ENCODE data around the gene HERC2.

DNA sequence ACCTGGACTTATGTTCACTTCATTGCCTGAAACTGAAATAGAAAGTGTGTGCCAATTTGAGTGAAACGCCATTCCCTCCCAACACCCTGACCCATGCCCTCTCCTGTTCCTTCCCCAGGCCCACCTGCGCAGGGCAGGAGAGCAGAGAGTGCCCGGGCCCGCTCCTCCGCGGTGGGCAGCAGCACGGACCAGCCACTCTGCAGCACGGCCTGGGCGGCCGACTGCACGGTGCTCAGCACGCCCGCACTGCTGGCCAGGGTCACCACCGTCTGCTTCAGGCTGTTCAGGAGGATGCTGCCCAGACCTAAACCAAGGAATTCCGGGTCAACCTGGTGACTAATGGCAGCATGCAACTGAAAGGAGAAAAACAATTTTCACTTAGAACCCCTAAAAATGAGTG lies 66.0 kb downstream of the HERC2 start:
- TF ChIP-seq, protein P1, sequence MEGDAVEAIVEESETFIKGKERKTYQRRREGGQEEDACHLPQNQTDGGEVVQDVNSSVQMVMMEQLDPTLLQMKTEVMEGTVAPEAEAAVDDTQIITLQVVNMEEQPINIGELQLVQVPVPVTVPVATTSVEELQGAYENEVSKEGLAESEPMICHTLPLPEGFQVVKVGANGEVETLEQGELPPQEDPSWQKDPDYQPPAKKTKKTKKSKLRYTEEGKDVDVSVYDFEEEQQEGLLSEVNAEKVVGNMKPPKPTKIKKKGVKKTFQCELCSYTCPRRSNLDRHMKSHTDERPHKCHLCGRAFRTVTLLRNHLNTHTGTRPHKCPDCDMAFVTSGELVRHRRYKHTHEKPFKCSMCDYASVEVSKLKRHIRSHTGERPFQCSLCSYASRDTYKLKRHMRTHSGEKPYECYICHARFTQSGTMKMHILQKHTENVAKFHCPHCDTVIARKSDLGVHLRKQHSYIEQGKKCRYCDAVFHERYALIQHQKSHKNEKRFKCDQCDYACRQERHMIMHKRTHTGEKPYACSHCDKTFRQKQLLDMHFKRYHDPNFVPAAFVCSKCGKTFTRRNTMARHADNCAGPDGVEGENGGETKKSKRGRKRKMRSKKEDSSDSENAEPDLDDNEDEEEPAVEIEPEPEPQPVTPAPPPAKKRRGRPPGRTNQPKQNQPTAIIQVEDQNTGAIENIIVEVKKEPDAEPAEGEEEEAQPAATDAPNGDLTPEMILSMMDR (IDR thresholded peaks at IDR 0.05), result no peak
- TF ChIP-seq POLR2A (IDR thresholded peaks at IDR 0.05), result no peak
